ENCODE results near the gene WIPF1.
A peak's percentile ranks its signal among the peaks of the same experiment; 100 is the strongest.

WIPF1 gene

GRCh38 chr2:174594456-174594855 lies 3.1 kb downstream of the WIPF1 start:
- DNase-seq: no peak

- peak; percentile 23 for DNase-seq
Measured at GRCh38 chr2:174593574-174594203, 3.9 kb downstream of the WIPF1 start.

GRCh38 chr2:174593041-174593440 lies 4.6 kb downstream of the WIPF1 start:
- no peak for DNase-seq

GRCh38 chr2:174591740-174592139 lies 5.9 kb downstream of the WIPF1 start:
- no peak for DNase-seq

- no peak for DNase-seq
Measured at GRCh38 chr2:174590928-174591648, 6.5 kb downstream of the WIPF1 start.

- DNase-seq: no peak
Measured at GRCh38 chr2:174590346-174590745, 7.3 kb downstream of the WIPF1 start.

DNA sequence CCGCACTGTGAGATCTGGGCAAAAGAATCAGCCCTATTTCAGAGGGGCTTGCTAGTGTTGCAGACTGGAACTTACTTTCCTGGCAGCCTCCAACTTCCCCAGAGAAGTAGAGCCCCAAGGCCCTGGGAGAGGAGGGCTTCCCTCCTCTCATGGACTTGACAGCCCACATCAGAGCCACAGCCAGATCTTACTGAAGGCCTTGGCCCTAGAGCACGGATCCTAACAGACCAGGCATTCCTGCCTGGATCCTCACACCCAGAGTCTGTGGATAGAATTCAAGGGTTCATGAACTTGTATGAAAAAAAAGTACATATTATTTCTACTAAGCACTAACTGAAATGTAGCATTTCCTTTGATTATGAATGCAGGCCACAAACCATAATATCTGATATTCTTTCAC lies 8.3 kb downstream of the WIPF1 start:
- no peak for DNase-seq

GRCh38 chr2:174588463-174588862 lies 9.1 kb downstream of the WIPF1 start:
- DNase-seq: no peak

DNA sequence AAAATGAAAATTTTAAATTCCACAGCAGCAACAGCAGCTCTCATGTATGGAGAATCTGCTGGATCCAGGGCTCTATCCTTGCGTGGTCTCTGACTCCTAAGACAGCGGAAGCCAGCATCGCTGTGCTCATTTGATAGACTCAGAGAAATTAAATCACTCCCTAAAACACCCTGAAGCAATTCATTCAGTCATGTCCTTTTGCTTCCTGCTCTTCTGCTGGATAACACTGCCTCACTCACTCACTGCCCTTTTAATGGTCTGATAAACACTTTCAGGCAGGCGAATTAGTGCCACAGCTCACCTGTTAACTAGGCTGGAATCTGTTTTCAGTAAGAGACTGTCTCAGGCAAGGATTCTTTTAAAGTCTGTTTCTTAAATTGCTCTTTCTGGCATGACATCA lies 10.0 kb downstream of the WIPF1 start:
- no peak for DNase-seq

DNA sequence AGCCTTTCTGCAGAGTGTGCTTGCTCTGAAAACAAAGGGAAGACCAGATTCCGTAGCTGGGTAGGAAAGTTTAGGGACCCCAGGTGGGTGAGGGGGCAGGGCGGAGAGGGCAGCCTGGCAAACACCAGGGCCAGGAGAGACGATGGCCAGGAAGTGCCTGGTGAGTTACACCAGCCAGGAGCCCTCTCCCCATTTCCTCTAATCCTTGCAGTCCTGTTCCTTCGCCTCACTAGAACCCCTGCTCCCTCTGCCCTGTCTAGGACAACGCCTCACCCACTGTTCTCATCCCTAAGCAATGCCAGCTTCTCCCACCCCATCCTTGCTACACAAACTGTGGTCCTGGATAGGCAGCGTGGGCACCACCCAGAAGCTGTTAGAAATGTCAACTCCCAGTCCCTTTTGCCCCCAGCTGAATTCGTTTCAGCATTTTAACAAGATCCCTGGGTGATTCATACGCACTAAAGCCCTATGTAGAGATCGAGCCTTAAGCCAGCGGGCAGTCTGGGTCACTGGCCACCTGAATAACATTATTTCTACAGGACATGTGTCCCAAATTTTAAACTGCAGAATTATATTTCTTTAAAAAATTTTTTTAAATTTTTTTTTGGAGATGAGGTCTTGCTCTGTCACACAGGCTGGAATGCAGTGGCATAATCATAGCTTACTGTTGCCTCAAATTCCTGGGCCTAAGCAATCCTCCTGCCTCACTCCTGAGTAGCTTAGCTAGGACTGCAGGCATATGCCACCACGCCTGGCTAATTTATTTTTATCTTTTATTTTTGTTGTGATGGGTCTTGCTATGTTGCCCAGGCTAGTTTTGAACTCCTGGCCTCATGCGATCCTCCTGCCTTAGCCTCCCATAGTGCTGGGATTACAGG lies 10.9 kb downstream of the WIPF1 start:
- no peak for DNase-seq

GRCh38 chr2:174585657-174586252 lies 11.8 kb downstream of the WIPF1 start:
- DNase-seq: no peak

DNA sequence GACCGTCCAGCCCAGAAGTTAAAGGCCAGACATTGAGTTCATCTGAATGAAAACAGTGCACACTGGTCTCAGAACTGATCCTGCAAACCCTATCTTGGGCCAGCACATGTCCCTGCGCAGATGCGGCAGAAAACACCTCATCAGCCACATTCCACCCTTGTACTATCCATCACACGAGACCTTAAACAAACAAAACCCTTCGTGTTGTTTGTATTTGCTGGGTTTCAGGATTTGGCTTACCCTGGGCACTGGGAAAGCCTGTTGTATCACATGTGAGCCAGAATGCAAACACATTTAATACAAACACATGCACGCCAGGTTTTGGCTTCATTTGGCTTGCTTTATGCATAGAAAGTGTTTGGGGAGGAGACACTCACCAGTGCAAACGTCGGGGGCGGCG lies 12.5 kb downstream of the WIPF1 start:
- DNase-seq: no peak

DNA sequence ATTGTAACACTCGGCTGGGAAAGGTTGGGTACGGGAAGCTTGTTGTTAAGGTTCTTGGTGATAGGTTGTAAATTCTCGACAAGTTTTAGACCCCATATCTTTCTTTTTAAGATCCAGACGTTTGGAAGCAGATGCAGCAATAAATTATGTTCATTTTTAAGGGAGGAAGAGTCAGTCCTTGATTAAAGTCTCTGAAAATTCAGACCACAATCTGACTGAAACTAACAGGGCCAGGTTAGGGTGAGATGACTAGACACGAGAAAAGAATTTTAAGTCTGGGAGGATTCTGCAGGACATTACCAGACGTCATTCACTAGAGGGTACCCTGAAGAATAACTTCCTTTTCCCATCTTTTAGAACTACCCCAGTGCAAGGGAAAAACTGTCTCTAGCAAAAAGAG lies 16.1 kb downstream of the WIPF1 start:
- DNase-seq: no peak

DNA sequence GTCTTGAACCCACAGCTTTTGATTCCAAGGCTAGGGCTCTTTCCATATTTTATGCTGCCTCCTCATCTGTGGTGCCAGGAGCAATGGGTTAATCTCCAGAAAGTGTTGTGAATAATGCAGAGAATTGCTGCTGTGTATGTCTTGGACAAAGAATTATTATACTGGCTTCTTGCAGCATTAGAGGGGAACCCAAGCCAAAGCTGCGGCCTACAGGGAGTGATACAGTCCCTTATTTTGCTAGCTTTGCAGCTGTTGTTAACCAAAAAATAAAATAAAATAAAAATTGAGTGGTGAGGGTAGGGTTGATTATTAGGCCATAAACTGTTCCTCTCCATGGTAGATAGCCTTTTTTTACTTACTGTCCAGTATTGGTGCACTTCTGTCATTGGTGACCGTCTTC lies 16.7 kb downstream of the WIPF1 start:
- no peak for DNase-seq

- peak; percentile 21 for DNase-seq
Measured at GRCh38 chr2:174577967-174578589, 19.5 kb downstream of the WIPF1 start.

DNA sequence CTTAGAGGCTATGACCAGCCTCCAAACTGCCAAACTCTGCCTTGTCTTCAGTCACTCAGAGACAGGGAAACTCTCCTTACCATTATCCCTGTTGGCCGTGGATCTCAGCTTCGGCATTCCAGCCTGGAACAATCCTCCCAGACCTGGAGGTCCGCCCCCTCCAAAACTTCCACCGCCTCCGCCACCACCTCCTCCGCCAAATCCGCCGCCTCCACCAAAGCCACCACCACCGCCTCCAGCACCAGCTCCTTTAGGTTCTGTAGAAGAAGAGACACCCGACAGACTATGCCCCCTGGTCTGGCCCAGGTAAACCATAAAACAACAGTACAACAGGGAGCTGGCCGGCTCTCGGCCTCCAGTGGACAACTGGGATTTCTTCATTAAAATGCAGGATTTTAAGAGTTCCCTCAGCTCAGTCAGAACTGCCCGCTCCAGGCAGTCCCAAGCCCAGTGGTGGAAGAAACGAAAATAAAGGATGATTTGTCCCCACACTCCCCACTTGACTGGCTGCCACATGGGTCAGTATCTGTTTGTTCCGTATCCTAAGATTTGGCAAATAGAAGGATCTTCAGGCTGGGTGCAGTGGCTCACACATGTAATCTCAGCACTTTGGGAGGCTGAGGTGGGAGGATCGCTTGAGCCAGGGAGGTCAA lies 22.4 kb downstream of the WIPF1 start:
- DNase-seq: no peak

DNA sequence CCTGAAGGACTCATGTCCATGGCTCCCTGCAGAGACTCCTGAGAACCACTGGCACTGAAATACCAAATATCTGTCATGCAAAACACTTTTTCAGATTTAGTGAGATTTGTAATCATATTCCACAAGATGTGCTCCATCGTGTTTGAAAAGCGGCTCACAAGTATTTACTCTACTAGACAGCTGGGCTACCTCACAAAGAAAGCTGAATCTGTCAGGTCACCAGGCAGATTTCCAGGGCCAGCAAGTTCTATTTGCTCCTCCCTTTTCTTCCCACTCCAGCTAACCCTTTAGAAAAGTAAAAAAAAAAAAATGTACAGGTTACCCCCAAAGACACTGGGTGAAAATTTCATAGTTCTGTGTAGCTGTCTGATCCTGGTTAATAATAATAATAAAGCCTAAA lies 22.9 kb downstream of the WIPF1 start:
- DNase-seq: no peak

DNA sequence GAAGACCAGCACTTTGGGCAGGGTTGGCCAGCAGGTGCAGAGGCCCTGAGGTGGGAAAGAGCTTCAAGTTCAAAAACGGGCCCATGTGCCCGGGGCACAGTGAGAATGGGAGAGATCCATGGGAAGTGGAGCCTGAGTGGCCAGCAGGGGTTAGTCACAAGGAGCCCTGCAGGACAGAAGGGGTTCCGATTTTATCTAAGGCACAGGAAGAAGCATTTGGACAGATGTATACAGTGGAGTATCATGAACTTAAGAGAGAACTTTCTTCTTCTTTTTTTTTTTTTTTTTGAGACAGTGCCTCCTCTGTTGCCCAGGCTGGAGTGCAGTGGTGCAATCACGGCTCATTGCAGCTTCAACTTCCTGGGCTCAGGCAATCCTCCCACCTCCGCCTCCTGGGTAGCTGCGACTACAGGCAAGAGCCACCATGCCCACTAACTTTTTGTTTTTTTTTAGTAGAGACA lies 24.0 kb downstream of the WIPF1 start:
- no peak for DNase-seq

DNA sequence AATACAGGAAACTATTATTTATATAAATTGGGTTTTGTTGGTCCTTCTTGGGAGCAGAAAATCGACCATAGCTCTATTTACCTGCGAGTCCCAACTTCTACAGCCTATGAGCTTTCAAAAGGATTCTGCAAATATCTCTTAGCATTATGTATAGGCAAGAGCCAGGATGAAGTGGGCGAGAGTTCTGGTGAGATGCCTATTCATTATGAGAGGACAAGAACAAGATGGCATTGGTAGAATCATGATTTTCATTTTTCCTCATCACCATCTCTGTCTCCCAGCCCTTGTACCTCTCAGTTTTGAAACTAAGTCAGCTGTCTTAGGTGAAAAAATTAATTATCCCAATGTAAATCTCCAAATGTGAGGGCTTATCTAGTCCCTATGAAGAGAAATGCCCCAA lies 25.0 kb downstream of the WIPF1 start:
- DNase-seq: no peak

- DNase-seq: no peak
Measured at GRCh38 chr2:174571669-174572323, 25.8 kb downstream of the WIPF1 start.

GRCh38 chr2:174570318-174570958 lies 27.2 kb downstream of the WIPF1 start:
- no peak for DNase-seq

All from effector CD8-positive, alpha-beta T cell (primary cell).